ENCODE data around the gene GABPB2.

DNA sequence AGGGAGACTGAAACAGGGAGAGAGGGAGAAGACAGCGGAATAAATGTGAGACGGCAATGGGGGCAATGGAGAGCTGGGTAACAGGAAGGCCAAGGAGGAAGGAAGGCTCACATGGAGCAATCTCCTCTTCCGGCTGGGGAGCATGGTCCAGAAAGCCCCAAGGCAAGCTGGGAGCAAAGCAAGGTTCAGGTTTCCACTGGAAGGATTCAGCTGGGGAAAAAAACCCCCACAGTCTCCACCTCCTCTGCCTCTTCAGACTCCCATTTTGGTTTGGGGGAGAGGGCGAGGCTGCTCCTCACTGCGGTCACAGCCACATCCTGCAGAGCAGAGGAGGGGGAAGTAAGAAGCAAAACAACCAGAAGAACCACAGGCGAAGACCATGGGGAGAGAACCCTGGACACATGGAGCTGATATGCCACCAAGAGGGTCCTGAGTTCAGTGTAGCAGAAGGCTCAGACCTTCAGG lies 86.5 kb downstream of the GABPB2 start:
- TF ChIP-seq, protein P1, sequence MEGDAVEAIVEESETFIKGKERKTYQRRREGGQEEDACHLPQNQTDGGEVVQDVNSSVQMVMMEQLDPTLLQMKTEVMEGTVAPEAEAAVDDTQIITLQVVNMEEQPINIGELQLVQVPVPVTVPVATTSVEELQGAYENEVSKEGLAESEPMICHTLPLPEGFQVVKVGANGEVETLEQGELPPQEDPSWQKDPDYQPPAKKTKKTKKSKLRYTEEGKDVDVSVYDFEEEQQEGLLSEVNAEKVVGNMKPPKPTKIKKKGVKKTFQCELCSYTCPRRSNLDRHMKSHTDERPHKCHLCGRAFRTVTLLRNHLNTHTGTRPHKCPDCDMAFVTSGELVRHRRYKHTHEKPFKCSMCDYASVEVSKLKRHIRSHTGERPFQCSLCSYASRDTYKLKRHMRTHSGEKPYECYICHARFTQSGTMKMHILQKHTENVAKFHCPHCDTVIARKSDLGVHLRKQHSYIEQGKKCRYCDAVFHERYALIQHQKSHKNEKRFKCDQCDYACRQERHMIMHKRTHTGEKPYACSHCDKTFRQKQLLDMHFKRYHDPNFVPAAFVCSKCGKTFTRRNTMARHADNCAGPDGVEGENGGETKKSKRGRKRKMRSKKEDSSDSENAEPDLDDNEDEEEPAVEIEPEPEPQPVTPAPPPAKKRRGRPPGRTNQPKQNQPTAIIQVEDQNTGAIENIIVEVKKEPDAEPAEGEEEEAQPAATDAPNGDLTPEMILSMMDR (conservative IDR thresholded peaks at IDR 0.05 in 1 of 2, IDR thresholded peaks at IDR 0.05 in 1 of 2; ENCODE audit: low read depth in 1 of 2, low read length in 2 of 2), result no peak
- TF ChIP-seq EZH2 (IDR thresholded peaks at IDR 0.05; ENCODE audit: low read length, missing control alignments), result no peak

All from fibroblast of lung (primary cell).